ENCODE results near the gene CA11. TPM values are rescaled to one million over a fixed set of nuclear protein-coding genes. Genes with fewer than 3 reads are reported as not detected.

The CA11 gene
- total and polyA plus RNA-seq, 2 of the 8 experiments (the other 6 are each of a cell fraction or from before 2014, with no cell fraction given): 51.7 to 71.4 TPM

DNA sequence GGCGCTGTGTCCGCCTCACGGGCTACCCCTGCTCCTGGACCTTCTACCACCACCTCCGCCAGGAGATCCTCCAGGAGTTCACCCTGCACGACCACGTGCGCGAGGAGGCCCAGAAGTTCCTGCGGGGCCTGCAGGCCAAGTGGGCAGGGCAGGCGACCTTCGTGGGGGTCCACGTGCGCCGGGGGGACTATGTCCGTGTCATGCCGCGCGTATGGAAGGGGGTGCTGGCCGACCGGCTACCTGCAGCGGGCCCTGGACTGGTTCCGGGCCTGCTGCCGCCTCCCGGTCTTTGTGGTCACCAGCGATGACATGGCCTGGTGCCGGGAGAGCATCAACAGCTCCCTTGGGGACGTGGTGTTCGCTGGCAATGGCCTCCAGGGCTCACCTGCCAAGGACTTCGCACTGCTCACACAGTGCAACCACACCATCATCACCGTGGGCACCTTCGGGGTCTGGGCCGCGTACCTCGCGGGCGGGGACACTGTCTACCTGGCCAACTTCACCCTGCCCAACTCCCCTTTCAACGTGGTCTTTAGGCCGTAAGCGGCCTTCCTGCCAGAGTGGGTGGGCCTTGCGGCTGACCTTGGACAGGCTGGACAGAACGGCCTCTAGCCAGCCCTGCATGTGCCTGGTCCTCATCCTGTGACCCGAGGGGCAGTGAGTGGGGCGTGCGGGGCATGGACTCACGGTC, 34.6 kb upstream of the CA11 start (continued):
- no peak for TF ChIP-seq CHD7 (IDR thresholded peaks at IDR 0.05; ENCODE audit: insufficient replicate concordance, low read length)

Data from H1 (cell line).